Trophoblast cell (in vitro differentiated cells and primary cell): ENCODE data around the gene PDIK1L.

ENCODE experiments used
- DNase-seq, 2 donors: peaks; one replicate each; pipeline ENCODE4 v3.0.0-alpha.2; 2016
- H2AFZ ChIP-seq: 2 replicates; pipeline ENCODE4 v1.6.1; 2013; ENCODE audit warnings: low read length, moderate library complexity, mild to moderate bottlenecking; ENCODE audit not compliant: insufficient read depth, poor library complexity
- H2AK5ac ChIP-seq: 2 replicates; pipeline ENCODE4 v1.6.1; 2013; ENCODE audit warnings: mild to moderate bottlenecking, low read length
- H2BK120ac ChIP-seq: 2 replicates; pipeline ENCODE4 v1.6.1; 2013; ENCODE audit warnings: low read length, mild to moderate bottlenecking, moderate library complexity; ENCODE audit not compliant: insufficient read depth, poor library complexity
- H2BK12ac ChIP-seq: 2 replicates; pipeline ENCODE4 v1.6.1; 2013; ENCODE audit warnings: mild to moderate bottlenecking, low read length, moderate library complexity
- H2BK5ac ChIP-seq: 2 replicates; pipeline ENCODE4 v1.6.1; 2013; ENCODE audit warnings: low read length, low read depth, moderate library complexity, mild to moderate bottlenecking; ENCODE audit not compliant: poor library complexity
- H3K14ac ChIP-seq: 2 replicates; pipeline ENCODE4 v1.6.1; 2013; ENCODE audit warnings: mild to moderate bottlenecking, low read length
- H3K18ac ChIP-seq: 2 replicates; pipeline ENCODE4 v1.6.1; 2013; ENCODE audit warnings: mild to moderate bottlenecking, low read length
- H3K23ac ChIP-seq: 2 replicates; pipeline ENCODE4 v1.6.1; 2013; ENCODE audit warnings: low read length
- H3K27ac ChIP-seq: 2 replicates; pipeline ENCODE4 v1.5.1; 2013; ENCODE audit warnings: low read depth, mild to moderate bottlenecking, inconsistent platforms, low read length, moderate library complexity
- H3K27me3 ChIP-seq: 2 replicates; pipeline ENCODE4 v1.6.1; 2013; ENCODE audit warnings: inconsistent platforms, mild to moderate bottlenecking, low read length, moderate library complexity; ENCODE audit not compliant: insufficient read depth
- H3K36me3 ChIP-seq, 2 experiments: 1 replicate in 1 of 2; 2 replicates in 1 of 2; pipeline ENCODE4 v1.6.1; 2013; ENCODE audit warnings: low read length in 2 of 2, mild to moderate bottlenecking in 2 of 2, moderate library complexity in 1 of 2; ENCODE audit not compliant: insufficient read depth in 2 of 2, control insufficient read depth in 1 of 2
- H3K4ac ChIP-seq: 2 replicates; pipeline ENCODE4 v1.6.1; 2013; ENCODE audit warnings: low read depth, mild to moderate bottlenecking, low read length, moderate library complexity
- H3K4me1 ChIP-seq, 2 experiments: 1 replicate in 1 of 2; 2 replicates in 1 of 2; pipeline ENCODE4 v1.6.1; 2013; ENCODE audit warnings: low read length in 2 of 2, mild to moderate bottlenecking in 2 of 2, moderate library complexity in 1 of 2; ENCODE audit not compliant: insufficient read depth in 2 of 2, control insufficient read depth in 1 of 2
- H3K4me2 ChIP-seq: 2 replicates; pipeline ENCODE4 v1.6.1; 2013; ENCODE audit warnings: inconsistent platforms, mild to moderate bottlenecking, low read length, moderate library complexity
- H3K4me3 ChIP-seq: 2 replicates; pipeline ENCODE4 v1.5.1; 2013; ENCODE audit warnings: mild to moderate bottlenecking, low read depth, low read length, inconsistent platforms
- H3K79me1 ChIP-seq: one replicate; pipeline ENCODE4 v1.6.1; 2013; ENCODE audit warnings: low read length
- H3K79me2 ChIP-seq: 2 replicates; pipeline ENCODE4 v1.6.1; 2013; ENCODE audit warnings: low read length, mild to moderate bottlenecking; ENCODE audit not compliant: control insufficient read depth, insufficient read depth, poor library complexity
- H3K9ac ChIP-seq: 2 replicates; pipeline ENCODE4 v1.6.1; 2013; ENCODE audit warnings: mild to moderate bottlenecking, low read length
- H3K9me3 ChIP-seq: 2 replicates; pipeline ENCODE4 v1.6.1; 2013; ENCODE audit warnings: low read depth, mild to moderate bottlenecking, control low read depth, inconsistent platforms, low read length; ENCODE audit not compliant: insufficient read depth
- H4K12ac ChIP-seq: 2 replicates; pipeline ENCODE4 v1.6.1; 2013; ENCODE audit warnings: low read depth, mild to moderate bottlenecking, low read length, moderate library complexity
- H4K8ac ChIP-seq: 2 replicates; pipeline ENCODE4 v1.6.1; 2013; ENCODE audit warnings: low read depth, mild to moderate bottlenecking, low read length, moderate library complexity
- H4K91ac ChIP-seq: one replicate; pipeline ENCODE4 v1.6.1; 2013; ENCODE audit warnings: low read depth, mild to moderate bottlenecking, low read length, moderate library complexity
- WGBS: extraction: QIAGEN DNeasy Blood & Tissue Kit; methylation state at CpG from one replicate; pipeline ENCODE4 v1.1.7; 2013; ENCODE audit warnings: missing lambda C conversion rate; ENCODE audit not compliant: insufficient read length, insufficient coverage; ENCODE audit errors: extremely low coverage; 5-methylcytosine and 5-hydroxymethylcytosine counted together

Gene PDIK1L

GRCh38 chr1:26079178-26079563 is 32.5 kb upstream of the PDIK1L start:
- Histone ChIP-seq H2AFZ (peak overlapping the region; percentile 25), H3K23ac (no peak overlapping the region), H4K91ac (peak overlapping the region; percentile 55), H3K27me3 (no peaks in the 10 kb centered on the region), H3K27ac (no peak overlapping the region), H2BK12ac (peak overlapping the region; percentile 84), H2BK120ac (peak overlapping the region; percentile 50), H3K4me3 (no peak overlapping the region), H3K14ac (peak overlapping the region; percentile 53), H3K4me1 (peaks cover 7 to 12% of the 10 kb centered on the region in 2 experiments), H3K4me2 (no peak overlapping the region), H4K12ac (no peak overlapping the region), H2BK5ac (peak overlapping the region; percentile 16), H3K79me1 (peaks cover 4% of the 10 kb centered on the region), H4K8ac (peak overlapping the region; percentile 17), H3K9ac (no peak overlapping the region), H3K9me3 (peaks cover 1% of the 10 kb centered on the region), H3K36me3 (no peaks in the 10 kb centered on the region), H3K4ac (peak overlapping the region; percentile 27), H3K79me2 (no peaks in the 10 kb centered on the region), H2AK5ac (no peak overlapping the region), H3K18ac (no peak overlapping the region)
- no CpG with 5 or more reads among the region's 7 CpGs for WGBS
- no peak for DNase-seq

- no peak overlapping the region for H2BK5ac ChIP-seq
- H2AK5ac ChIP-seq: no peak overlapping the region
- peaks cover 1% of the 10 kb centered on the region for H3K9me3 ChIP-seq
- no peaks in the 10 kb centered on the region for H3K27me3 ChIP-seq
- no peak overlapping the region for H3K4me2 ChIP-seq
- H2BK12ac ChIP-seq: no peak overlapping the region
- H2BK120ac ChIP-seq: no peak overlapping the region
- H3K18ac ChIP-seq: no peak overlapping the region
- H4K12ac ChIP-seq: no peak overlapping the region
- no peaks in the 10 kb centered on the region for H3K36me3 ChIP-seq
- H4K91ac ChIP-seq: no peak overlapping the region
- no peak overlapping the region for H3K4me3 ChIP-seq
- H4K8ac ChIP-seq: no peak overlapping the region
- H3K23ac ChIP-seq: no peak overlapping the region
- peaks cover 7 to 12% of the 10 kb centered on the region in 2 experiments for H3K4me1 ChIP-seq
- H3K27ac ChIP-seq: no peak overlapping the region
- DNase-seq: peak; percentile 77 to 88
- H3K79me2 ChIP-seq: no peaks in the 10 kb centered on the region
- no peak overlapping the region for H3K9ac ChIP-seq
- no peak overlapping the region for H3K14ac ChIP-seq
- no peak overlapping the region for H2AFZ ChIP-seq
- H3K79me1 ChIP-seq: peaks cover 4% of the 10 kb centered on the region
- WGBS: no CpG with 5 or more reads among the region's 9 CpGs
- H3K4ac ChIP-seq: no peak overlapping the region
Observed at GRCh38 chr1:26079960-26080814, 31.4 kb upstream of the PDIK1L start.

GRCh38 chr1:26081267-26082019 is 30.2 kb upstream of the PDIK1L start:
- H3K4me3 ChIP-seq: no peak overlapping the region
- H2BK12ac ChIP-seq: no peak overlapping the region
- H3K18ac ChIP-seq: no peak overlapping the region
- no peak overlapping the region for H4K91ac ChIP-seq
- no peak overlapping the region for H4K8ac ChIP-seq
- H4K12ac ChIP-seq: no peak overlapping the region
- H3K4ac ChIP-seq: no peak overlapping the region
- no peak overlapping the region for H3K23ac ChIP-seq
- peak overlapping the region; percentile 4 for H2AK5ac ChIP-seq
- H3K27me3 ChIP-seq: no peaks in the 10 kb centered on the region
- no peaks in the 10 kb centered on the region for H3K36me3 ChIP-seq
- no peak overlapping the region for H2BK120ac ChIP-seq
- no peak overlapping the region for H2BK5ac ChIP-seq
- H3K79me2 ChIP-seq: no peaks in the 10 kb centered on the region
- no CpG with 5 or more reads among the region's 8 CpGs for WGBS
- H3K4me1 ChIP-seq: peaks cover 7 to 12% of the 10 kb centered on the region in 2 experiments
- no peak overlapping the region for H3K14ac ChIP-seq
- H3K9me3 ChIP-seq: peaks cover under 1% of the 10 kb centered on the region
- peaks cover 4% of the 10 kb centered on the region for H3K79me1 ChIP-seq
- H3K9ac ChIP-seq: no peak overlapping the region
- DNase-seq: no peak
- H3K27ac ChIP-seq: no peak overlapping the region
- no peak overlapping the region for H2AFZ ChIP-seq
- no peak overlapping the region for H3K4me2 ChIP-seq

- Histone ChIP-seq H3K4me3 (no peak overlapping the region), H2BK120ac (no peak overlapping the region), H4K8ac (no peak overlapping the region), H3K23ac (no peak overlapping the region), H3K14ac (no peak overlapping the region), H3K4me1 (peaks cover 7 to 12% of the 10 kb centered on the region in 2 experiments), H3K9ac (no peak overlapping the region), H2AK5ac (no peak overlapping the region), H4K12ac (no peak overlapping the region), H4K91ac (no peak overlapping the region), H3K9me3 (no peaks in the 10 kb centered on the region), H3K79me2 (no peaks in the 10 kb centered on the region), H3K4me2 (no peak overlapping the region), H3K27ac (no peak overlapping the region), H3K18ac (no peak overlapping the region), H2BK5ac (no peak overlapping the region), H3K27me3 (no peaks in the 10 kb centered on the region), H2AFZ (no peak overlapping the region), H2BK12ac (no peak overlapping the region), H3K4ac (no peak overlapping the region), H3K79me1 (peaks cover 4% of the 10 kb centered on the region), H3K36me3 (no peaks in the 10 kb centered on the region)
- DNase-seq: no peak
- no CpG with 5 or more reads among the region's 3 CpGs for WGBS
Observed at GRCh38 chr1:26082020-26082350, 29.6 kb upstream of the PDIK1L start.
